HG03354 (cell line): ENCODE measurements around the gene A1CF.

Experiments
- ATAC-seq: cut with Tn5 transposase; IDR thresholded peaks from one replicate; pipeline ENCODE4 v1.9.1; 2021; ENCODE audit warnings: mild to moderate bottlenecking; ENCODE audit not compliant: unreplicated experiment, poor library complexity, severe bottlenecking

Gene A1CF

DNA sequence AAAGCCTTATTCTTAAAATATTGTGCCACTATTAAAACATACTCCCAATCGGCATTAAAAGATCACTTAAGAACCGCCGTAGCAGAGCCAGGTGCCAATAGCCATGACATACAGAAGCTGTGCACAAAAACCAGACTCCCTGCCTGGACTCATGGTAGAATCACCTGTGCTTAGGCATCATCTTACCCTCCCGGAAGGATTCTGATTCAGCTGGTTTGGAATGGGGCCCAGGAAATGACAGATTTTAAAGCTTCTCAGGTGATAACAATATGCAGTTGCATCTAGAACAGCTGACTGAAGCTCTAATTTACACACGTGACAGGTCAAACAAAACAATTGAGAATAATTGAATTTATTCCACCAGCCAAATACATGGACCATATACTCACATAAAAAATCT lies 10.7 kb downstream of the A1CF start:
- no peak for ATAC-seq

GRCh38 chr10:50866317-50866716 lies 19.1 kb downstream of the A1CF start:
- ATAC-seq: no peak

DNA sequence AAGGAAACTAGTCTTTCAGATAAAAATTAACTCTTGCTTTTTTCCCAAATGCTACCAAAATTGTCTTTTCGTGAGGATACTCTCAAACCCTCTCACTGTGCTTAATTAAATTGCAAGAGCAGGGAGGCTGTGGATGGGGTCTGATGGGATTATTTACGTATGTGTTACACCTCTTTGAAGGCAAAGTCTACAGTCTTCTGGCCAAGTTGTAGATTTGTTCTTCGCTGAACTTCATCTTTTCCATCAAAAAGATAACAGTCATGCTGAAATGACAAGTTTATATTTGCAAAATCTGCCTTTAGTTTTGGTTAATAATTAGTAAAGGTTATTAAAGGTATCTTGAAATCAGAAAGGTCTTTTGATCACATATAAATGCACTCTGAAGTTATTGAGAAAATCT lies 22.7 kb downstream of the A1CF start:
- ATAC-seq: no peak

DNA sequence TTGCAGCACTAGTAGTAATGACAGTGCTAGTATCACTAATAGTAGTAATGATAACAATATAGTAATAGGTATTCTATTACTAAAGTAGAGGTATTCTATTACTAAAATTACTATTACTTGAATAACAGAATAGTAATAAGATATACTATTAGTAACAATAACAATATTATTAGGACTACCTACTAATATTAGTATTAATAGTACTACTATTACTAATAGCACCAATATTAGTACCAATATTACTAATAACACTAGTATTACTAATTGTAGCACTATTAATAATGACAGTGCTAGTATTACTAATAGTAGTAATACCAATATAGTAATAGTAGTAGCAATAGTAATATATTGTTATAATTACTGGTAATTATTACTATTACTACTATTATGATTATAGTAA lies 24.1 kb downstream of the A1CF start:
- no peak for ATAC-seq

DNA sequence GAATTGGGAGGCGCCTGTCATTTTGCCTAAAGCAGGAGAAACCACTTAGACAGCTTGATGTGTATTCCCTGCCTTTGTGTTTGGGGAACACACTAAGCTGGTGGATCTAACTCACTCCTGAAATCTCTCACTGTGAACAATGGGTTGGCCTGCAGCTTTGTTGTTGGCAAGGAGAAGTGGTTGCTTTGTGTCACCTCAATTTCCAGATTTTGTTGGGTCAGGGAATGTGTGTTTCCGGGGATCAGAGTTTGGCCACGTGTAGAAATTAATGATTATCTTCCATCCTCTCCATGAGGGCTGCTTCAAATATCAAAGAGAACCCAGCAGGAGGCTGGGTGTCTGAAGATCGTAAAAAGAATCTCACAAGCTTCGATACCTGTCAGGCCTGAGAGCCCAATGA lies 27.8 kb downstream of the A1CF start:
- no peak for ATAC-seq

DNA sequence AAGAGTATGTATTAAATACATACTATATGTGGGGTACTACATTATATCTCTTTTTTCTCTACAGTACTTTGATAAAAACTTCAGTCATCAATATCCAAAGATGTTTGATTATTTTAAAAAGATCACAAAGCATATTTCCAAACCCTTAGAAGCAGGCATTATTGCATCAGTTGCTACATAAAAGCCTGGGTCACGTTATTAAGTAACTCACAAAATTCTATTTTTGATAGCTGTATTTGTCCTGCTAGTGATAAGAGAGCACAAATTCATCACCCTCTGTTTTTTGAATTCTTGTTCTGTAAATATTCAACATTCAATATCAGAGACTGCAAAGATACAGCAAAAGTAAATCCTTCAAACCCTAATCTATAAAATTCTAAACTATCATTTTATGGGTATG lies 30.0 kb downstream of the A1CF start:
- ATAC-seq: no peak

GRCh38 chr10:50855015-50855414 lies 30.4 kb downstream of the A1CF start:
- no peak for ATAC-seq

GRCh38 chr10:50853557-50853956 lies 31.9 kb downstream of the A1CF start:
- ATAC-seq: no peak

DNA sequence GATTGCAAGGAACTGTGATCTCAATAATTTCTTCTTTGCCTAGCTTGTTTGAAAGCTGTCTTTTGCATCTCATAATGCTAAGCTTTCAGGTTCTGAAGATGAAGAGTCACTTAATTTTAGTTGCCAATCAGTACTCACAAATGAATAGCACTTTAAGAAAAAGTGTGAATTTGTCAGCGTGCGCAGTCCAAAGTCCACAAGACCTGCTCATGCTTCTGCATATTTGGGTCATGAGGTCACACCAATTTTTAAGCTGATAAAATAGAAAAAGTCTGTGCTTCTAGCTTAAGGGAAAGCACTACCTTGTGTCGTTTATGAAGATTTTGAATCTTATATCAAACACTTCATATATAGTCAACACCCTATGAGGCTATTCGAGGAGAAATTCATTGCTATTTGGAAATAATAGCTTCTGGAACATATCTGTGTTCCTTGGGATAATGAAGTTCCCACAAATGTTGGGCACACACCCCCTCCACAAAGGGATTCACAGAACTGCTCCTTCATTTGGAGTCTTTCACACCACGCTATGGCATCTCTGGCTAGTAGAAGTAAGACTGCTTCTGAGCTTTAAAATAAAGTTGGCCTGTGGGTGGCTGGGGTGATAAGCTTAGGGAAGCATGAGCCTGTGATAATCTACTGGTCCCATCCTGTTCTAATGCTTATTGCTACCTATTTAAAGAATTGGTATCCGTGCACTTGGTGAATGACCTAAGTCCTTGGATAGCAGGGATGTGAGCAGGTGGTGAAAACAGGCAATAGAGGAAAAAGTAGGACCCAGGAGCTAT lies 33.3 kb downstream of the A1CF start:
- no peak for ATAC-seq

DNA sequence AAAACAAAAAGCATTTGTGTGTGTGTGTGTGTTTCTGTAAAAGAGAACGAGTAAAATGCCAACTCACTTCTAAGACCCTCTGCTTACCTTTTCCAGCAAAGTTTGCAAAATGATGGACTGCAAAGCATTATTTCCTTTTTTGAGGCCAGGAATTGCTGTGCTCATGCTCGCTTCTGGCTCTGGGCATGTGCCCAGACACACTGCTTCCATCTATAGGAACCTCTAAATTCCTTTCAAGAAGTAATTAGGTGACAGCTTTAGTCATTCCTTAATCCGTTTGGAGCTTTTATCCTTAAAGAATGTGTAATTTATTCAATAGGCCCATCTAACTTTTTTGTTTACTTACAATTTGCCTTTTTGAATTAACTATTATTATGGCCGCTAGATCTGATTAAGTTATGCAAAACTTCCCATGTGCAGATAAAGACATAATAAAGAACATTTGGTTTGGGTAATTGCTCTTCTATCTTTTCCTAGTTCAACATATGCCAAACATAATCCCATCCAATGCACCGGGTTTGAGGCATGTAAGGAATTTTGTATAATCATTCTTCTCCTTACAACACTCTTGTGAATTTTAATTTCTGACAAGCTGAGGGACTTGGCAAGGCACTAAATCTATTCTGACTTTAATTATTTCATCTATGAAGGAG lies 34.7 kb downstream of the A1CF start:
- no peak for ATAC-seq

GRCh38 chr10:50846753-50847152 lies 38.7 kb downstream of the A1CF start:
- ATAC-seq: no peak

- no peak for ATAC-seq
These were observed 48.3 kb downstream of the A1CF start for GRCh38 chr10:50837095-50837494.

DNA sequence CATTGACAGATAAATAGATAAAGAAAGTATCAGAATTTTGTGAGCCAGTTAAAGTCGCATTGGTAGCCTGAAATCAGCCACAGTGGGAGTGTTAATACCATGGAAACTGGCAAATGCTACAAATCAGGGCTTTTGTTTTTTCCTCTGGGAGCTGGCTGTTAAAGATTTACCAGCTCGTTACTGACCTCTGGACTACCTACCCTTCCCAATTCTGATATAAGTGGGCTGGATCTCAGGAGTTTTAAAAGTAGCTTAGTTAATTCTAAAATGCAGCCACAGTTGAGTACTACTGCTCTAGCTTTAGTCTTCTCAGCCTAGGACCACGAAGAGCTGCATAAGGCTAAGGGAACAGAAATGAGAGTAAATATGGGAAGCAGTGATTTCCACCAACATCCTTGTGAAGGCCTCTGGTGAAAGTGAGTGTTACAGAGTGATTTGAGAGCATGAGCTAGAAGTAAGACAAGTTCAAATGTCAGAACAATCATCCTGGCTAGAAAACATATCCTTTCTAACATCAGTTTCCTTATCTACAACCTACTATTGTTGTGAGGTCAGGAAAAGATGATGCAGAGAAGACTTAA lies 53.2 kb downstream of the A1CF start:
- no peak for ATAC-seq

DNA sequence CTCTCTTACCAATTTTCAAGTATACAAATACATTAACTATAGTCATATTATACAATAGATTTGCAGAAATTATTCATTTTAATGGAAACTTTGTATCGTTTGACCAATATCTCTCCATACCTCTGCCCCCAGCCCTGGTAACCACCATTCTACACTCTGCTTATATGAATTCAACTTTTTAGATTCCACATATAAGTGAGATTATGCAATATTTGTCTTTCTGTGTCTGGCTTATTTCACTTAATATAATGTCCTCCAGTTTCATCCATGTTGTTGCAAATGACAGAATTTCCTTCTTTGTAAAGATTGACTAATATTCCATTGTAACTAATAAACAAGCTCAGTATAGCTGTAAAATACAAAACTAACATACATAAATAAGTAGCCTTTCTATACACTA lies 55.4 kb downstream of the A1CF start:
- no peak for ATAC-seq

- no peak for ATAC-seq
These were observed 60.6 kb downstream of the A1CF start for GRCh38 chr10:50824782-50825181.

- no peak for ATAC-seq
These were observed 61.6 kb downstream of the A1CF start for GRCh38 chr10:50823789-50824188.

DNA sequence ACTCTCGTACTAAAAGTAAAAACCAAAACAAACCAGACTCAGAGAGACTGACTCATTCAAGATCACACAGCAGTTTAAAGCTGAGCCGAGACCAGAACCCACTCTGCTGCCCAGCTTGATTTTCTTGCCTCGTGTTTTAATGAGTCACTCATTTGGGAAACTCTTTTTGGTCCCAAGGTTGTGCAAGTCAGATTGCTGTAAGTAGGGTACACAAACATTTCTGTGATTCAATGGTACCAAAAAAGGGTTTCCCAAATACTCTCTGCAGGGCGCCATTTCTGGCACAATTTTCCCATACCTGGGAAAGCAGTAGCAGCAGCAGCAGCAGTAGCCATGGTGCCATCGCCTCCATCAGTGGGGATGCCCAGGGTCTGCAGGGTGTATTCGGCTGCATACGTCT lies 75.8 kb downstream of the A1CF start:
- no peak for ATAC-seq

- no peak for ATAC-seq
These were observed 77.3 kb downstream of the A1CF start for GRCh38 chr10:50807851-50808776.

GRCh38 chr10:50805981-50806622 lies 79.3 kb downstream of the A1CF start:
- ATAC-seq: no peak

DNA sequence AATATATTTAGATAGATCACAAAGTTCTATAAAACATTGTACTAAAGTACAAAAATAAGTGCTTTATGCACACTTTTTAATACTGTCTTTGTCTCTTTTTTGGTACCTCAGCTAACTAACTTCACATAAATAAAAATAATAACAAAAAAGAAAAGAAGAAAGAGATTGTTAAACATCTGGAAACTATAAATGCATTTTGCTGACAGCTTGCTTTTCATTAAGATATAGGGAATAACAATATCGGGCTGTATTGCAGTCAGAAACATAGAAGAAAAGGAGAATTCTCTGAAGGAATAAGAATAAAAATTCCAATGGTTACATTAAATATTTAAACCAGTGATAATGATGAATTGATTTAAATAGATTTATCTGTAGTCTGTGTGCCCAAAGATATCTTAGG lies 85.8 kb downstream of the A1CF start:
- no peak for ATAC-seq
